ENCODE data around the gene MID2. TPM values are rescaled to one million over a fixed set of nuclear protein-coding genes. Genes with fewer than 3 reads are reported as not detected.
"Not testable (repeated sequence)": the region's sequence is repeated elsewhere in the genome, so short reads cannot be mapped to it uniquely, and the experiment has no call there.

Gene MID2
- total RNA-seq, 1 experiment from 2014 or later, result 3.1 TPM

DNA sequence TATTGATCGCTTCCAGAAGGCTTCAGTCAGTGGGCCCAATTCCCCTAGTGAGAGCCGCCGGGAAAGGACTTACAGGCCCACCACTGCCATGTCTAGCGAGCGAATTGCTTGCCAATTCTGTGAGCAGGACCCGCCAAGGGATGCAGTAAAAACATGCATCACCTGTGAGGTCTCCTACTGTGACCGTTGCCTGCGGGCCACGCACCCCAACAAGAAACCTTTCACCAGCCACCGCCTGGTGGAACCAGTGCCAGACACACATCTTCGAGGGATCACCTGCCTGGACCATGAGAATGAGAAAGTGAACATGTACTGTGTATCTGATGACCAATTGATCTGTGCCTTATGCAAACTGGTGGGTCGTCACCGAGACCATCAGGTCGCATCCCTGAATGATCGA lies 15.3 kb downstream of the MID2 start:
- DNase-seq (ENCODE audit: extremely low read depth, low read depth), result no peak

DNA sequence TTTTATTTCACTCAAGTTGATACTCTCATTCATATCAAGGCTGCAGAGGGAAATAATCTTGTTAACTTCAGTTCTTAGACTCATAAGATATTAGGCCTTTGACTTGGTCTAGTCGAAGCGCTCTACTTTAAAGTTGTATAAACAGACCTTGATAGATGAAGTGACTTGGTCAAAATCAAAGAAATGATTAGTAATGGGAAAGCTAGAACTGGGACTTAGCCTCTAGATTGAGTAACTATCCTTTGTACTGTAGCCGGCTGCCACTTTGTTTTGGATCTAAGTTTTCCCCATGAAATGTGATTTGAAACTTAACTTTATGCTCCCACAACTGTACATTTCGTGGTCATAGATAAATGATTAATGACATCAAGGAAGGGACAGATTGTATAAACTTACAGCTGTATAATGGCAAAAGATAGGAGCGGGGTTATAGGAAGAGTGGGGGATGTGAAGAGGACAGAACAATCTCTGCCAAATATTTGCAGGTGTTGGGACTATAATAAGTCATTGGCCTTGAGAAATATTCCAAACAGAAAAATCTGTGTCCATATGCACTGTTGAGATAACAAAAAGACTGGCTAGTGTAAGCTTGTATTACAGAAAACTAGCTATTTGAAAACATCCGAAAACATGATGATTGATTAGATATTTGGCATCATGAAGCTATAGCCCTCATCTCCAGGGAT lies 17.2 kb downstream of the MID2 start:
- DNase-seq (ENCODE audit: extremely low read depth, low read depth), result no peak

DNA sequence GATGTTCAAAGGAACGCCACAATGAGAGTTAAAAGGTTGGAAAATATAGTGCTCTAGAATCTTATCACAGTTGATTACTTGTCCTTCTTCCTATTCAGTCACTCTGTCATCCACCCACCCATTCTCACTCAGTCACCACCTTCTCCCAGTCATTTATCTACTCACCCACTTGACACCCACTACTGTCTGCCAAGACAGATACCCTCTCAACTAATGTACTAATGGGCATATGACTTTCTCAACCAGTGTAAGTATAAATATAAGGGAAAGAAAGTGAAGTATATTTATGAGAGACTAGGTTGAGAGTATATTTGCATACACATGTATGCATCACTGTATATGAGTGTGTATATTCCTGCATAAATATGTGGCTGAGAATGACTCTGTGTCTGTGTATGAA lies 20.0 kb downstream of the MID2 start:
- no peak for DNase-seq (ENCODE audit: extremely low read depth, low read depth)

DNA sequence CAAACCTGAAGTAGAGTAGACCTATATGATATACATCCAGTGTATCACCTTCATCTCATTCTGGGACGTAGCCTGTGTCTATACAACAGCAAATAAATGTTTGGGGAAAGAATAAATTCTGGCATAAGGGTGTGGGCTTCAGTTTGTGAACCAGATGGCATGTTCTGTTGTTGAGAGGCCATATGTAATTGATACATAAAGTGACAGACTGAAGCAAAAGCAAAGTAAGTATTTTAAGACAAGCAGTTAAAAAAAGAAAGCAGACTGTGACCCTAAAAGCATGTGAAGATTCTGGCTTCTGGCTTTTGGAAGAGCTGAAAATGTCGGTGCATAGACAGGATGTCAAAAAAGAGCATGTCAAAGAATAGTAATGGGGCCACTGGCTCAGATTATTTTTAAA lies 22.9 kb downstream of the MID2 start:
- DNase-seq (ENCODE audit: extremely low read depth, low read depth), result no peak

DNA sequence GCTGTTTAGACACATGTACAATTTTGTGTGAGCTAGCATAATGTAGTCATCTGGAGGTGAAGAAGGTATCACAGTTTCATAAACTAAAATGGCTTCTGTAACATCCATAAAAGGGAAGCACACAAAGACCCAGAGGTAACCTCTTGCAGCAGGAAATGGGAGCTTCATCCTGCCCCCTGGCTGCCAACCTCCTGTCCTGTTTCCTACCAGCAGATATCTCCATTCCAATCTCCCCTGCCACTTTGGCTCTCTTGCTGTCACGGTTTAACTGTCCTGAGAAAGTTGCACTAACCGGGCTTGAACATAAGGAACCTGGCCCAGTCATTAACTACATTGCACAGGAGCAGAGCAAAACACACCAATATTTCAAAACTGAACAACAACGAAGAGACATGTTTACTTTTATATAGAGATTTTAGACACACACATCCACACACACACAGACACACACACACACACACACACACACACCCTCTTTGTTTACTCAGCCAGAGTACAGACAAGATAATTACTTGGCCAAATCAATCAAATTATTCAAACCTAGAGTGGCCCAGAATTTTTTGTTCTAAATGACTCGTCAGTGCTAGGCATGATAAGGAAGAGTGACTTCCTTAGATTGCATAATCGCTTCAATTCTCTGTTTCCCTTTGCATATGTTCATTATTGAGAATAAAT lies 24.2 kb downstream of the MID2 start:
- no peak for DNase-seq (ENCODE audit: extremely low read depth, low read depth)

DNA sequence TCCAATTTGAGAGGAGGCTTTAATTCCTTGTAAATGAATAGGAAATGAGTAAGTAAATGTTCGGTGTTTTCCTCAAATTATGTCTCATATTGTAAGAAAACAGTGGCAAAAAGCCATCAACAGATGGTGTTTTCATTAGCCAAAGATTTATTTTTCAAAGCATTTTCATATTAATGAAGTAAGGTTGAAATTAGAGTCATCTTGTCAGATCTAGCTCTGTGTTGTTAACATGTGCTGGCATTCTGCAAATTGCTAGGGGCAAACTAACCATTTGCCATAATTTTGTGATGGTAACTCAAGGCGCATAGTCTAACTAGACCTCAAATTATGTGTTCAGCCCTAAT lies 24.7 kb downstream of the MID2 start:
- DNase-seq (ENCODE audit: extremely low read depth, low read depth), result no peak

DNA sequence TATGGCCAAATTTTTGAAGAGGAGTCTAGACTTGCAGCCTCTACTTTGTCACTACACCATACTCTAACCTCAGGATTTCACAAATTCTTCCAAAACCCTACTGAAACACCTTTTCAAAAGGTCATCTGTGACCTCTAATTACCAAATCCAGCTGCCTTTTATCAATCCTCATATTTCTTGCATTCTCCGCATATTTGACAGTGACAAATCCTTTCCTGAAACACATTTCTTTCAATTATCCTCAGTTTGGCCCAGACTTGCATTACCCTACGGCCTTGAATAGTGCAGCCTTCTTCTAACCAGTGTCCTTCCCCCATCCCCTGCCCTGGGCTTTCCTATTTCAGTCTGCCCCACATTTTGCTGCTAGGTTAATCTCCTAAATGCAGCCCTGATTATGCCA lies 25.5 kb downstream of the MID2 start:
- DNase-seq (ENCODE audit: extremely low read depth, low read depth), result no peak

DNA sequence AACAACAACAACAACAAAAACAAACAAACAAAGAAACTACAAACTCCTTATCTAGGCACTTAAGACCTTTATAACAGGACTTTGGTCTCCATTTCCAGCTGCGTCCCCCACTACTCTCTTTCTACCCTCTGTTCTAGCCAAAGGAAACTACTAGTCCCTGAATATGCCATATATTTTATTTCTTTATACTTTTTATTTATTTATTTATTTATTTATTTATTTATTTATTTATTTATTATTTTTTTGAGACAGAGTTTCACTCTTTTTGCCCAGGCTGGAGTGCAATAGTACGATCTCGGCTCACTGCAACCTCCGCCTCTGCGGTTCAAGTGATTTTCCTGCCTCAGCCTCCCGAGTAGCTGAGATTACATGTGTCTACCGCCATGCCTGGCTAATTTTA lies 26.0 kb downstream of the MID2 start:
- DNase-seq (ENCODE audit: extremely low read depth, low read depth), result not testable (repeated sequence)

DNA sequence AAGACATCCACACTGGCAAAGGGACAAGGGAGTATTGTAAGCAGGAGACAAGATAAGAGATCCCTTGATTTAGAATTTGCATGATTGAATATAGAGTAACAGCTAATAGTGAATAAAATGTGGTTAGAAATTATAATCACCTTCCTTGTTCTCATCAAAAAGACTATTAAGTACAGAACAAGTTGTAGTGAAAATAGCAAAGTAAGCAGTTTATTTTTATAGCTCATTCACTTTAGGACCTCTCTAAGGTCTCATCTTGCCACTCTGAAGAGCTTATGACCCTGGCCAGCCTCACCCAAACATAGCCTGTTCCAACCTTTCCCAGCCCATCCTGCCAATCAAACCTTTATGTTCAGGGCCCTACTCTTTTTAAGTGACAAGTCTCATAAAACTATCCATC lies 30.6 kb downstream of the MID2 start:
- DNase-seq (ENCODE audit: extremely low read depth, low read depth), result no peak

DNA sequence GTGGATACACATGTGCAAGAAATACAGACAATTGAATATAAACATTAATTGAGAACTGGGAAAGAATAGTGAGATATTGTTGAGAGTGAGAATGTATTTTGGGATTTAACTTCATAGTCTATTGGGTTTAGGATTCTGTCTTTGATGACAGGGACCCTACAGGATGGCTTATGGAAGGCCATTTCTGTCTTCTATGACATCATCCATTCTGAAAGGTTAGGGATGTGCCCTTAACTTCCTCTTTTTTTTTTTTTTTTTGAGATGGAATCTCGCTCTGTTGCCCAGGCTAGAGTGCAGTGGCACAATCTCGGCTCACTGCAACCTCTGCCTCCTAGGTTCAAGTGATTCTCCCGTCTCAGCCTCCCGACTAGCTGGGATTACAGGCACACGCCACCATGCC lies 31.4 kb downstream of the MID2 start:
- not testable (repeated sequence) for DNase-seq (ENCODE audit: extremely low read depth, low read depth)

DNA sequence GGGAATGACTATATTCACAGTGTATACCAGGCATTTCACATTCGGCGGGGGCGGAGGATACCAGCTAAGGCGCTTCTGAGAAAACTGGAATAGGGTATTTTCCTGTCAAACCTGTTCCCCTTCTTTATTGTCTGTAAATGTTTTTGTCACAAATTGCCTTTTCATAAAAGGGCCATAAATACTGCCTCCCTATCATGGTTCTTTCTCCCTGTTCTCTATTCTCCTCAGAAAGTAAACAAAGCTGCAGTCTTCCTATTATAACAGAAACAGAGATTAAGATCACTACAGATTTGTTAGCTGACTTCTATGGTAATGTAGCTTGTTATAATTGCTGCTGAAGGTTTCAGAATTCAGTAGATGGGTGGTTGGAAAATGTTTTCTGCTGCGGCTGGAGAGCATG lies 32.2 kb downstream of the MID2 start:
- no peak for DNase-seq (ENCODE audit: extremely low read depth, low read depth)

DNA sequence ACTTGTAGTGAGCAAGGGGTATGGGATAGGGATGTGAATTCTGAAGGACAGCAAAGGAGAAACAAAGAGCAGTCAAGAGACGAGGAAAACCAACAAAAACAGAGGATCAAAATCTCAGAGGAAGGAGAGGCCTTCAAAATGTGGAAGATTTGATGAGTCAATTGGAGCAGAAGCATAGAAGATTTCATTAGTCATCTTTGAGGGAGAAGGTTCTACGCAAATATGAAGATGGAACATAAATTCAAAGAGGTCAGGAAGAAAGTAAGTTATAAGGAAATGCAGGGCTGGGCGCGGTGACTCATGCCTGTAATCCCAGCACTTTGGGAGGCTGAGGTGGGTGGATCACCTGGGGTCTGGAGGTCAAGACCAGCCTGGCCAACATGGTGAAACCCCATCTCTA lies 35.4 kb downstream of the MID2 start:
- DNase-seq (ENCODE audit: extremely low read depth, low read depth), result no peak

DNA sequence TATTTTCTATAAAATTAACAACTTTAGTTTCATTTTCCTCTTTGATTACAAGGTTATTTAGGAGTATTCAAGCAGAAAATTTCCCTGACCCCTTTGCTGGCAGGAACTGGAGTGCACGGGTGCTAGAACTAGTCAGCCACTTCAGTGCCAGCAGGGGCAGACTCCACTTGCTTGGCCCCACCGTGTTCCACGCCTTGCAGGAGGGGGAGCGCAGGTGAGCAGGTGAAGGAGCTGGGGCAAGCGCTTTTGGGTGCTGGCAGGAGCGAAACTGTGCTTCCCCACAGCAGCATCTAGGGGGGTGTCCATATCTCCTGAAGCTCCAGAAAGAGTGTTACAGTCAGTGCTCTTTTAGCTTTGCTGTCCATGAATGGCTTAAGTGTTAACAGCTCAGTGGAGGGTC lies 45.5 kb downstream of the MID2 start:
- no peak for DNase-seq (ENCODE audit: extremely low read depth, low read depth)

DNA sequence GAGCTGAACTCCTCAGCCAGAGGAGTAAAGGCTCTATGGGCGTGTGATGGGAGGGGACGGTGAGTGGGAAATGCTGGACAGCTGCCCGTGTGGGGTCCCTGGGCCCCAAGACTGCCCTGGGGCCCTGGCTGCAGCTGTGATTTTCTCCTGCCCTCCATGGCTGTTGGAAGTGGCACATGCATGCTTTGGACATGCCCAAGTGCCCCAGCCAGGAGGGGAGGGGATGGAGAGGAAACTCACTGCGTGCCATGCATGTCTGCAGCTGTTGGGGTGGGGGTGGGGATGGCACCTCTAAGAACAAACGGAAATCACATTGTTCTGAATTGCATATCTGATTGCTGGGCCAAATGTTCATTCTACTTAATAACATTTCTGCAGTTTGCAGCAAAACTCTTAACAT lies 52.4 kb downstream of the MID2 start:
- no peak for DNase-seq (ENCODE audit: extremely low read depth, low read depth)

DNA sequence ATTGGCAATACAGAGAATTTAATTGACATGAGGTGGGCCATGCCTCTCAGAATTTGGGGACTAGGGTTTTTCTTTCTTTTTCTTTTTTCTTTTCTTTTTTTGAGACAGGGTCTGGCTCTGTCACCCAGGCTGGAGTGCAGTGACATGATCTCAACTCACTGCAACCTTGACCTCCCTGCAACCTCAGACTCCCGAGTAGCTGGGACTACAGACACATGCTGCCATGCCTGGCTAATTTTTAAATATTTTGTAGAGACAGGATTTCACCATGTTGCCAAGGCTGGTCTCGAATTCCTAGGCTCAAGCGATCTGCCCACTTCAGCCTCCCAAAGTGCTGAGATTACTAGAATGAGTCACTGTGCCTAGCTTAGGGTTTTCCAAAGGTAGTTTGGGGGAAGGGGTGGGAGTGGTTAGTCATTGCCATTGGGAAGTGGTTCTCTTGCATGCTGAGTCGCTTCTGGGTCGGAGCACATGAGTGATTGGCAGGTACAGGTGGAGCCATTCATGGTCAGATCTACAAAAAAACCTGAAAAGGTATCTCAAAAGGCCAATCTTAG lies 54.5 kb downstream of the MID2 start:
- no peak for DNase-seq (ENCODE audit: extremely low read depth, low read depth)

DNA sequence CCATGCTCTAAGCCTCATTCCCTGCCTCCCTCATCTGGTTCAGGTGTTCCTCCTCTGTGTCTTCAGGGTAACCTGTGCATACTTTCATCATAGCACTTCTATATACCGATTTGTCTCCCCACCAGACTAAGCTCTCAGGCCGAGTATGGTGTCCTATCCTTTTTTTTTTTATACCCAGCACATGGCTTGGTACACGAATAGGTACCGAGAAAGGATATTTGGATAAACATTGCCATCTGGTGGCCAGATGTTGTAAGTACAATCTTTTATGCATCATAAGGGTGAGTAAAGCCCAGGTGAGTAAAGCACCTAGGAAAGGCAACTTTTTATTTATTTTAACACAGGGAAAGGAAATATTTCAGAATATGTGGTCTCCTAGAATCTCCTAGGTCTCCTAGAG lies 68.4 kb downstream of the MID2 start:
- peak; percentile 65 for DNase-seq (ENCODE audit: extremely low read depth, low read depth)

DNA sequence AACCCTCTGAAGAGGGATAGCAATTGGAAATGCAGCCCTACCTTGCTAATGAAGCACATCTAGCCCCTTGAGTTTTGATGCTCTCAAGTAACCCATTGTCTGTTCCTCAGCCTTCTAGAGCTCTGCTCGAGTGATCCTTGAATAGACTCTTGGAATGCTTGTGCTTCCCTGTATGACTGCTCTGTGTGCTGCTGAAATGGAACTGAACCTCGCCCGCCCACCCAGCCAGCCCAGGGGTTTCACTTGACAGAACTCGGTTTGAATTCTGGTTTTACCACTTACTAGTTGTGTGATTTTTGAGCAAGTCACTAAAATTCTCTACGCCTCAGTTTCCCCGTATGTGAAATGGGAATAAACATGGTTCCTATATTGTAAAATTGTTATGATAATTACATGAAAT lies 77.1 kb downstream of the MID2 start:
- no peak for DNase-seq (ENCODE audit: extremely low read depth, low read depth)

DNA sequence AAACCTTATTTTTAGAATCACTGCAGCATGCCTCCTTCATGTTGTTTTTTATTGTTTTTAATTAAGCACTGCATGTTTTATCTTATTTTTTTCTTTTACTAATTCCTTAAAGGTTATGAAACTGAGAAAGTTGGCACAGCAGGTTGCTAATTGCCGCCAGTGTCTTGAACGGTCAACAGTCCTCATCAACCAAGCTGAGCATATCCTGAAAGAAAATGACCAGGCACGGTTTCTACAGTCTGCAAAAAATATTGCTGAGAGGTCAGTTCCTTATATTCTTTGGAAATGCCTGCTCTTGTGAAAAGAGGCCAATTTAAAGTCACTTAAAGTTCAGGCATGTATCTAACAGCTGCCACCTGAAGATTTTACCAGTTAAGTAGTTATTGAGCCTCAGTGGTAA lies 79.7 kb downstream of the MID2 start:
- DNase-seq (ENCODE audit: extremely low read depth, low read depth), result no peak

DNA sequence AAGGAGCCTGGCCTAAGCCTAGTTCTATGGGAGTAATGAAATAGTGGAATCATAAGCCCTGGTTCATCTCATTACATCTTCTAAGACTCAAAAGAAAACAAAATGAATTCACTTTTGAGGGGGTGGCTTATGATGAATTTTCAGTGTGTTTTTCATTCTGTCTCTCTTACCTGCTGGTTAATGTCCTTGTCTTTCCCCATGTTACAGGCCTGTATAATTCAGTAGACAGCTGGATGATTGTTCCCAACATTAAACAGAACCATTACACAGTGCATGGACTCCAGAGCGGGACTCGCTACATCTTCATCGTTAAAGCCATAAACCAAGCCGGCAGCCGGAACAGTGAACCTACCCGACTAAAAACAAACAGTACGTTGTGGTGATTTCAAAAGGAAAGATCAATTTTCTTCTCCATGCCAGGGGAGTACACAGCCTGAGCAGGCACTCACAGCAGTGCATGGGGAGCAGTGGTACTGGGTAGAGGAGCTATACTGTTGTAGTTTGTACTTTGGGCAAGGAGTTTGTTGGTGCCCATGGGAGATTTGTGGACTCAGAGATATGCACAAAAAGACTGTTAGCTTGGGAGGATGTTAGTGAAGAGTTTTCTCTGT lies 98.6 kb downstream of the MID2 start:
- no peak for DNase-seq (ENCODE audit: extremely low read depth, low read depth)

DNA sequence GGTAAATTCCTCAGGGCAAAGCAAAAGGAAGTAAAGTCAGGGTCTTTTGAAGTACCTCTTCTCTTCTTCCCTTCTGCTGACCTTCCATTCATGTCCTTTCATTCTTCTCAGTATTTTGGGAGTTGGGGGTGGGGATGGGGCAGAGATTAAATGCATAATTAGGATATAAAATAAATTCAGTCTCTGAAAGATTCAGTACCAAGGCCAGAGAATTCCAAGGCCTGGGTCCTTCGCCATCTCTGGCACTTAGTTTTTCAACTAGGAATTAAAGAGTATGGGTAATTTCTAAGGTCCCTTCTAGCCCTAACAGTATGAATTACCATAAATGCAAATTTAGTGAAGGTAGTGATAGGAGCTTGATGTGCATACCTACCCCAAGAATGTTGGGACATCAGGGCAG lies 108.6 kb downstream of the MID2 start:
- no peak for DNase-seq (ENCODE audit: extremely low read depth, low read depth)

DNA sequence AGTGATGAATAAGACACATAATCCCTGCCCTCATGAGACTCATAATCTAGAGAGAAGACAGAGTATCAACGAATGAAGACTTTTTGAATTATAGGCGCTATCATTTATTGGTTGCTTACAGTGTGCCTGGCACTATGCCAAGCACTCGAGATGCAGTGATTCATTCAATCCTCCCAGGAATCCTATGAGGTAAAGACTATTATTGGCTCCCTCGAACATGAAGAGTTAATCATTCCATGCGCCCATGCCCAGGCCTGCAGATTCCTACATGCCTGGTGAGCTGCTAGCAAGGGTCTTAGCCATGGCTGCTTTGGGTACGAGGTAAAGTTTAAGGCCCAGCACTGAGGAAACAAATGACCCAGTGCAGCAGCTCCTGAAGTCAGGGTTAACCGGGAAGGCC lies 109.5 kb downstream of the MID2 start:
- peak; percentile 1 for DNase-seq (ENCODE audit: extremely low read depth, low read depth)

All from NCI-H460 (cell line).